Spleen (tissue), 11 donors: ENCODE measurements around the gene TRPM2. TPM values are rescaled to one million over a fixed set of nuclear protein-coding genes. Genes with fewer than 3 reads are reported as not detected.

ENCODE experiments used
- DNase-seq: peaks from one replicate; pipeline ENCODE4 v3.0.0-alpha.2; 2020
- H3K27ac ChIP-seq, 8 donors: fragments of 200-600 bp; sonication (generic) in 7 of 8; 1 replicate in 4 of 8; 2 replicates in 4 of 8; pipeline versions ENCODE4 v1.5.0 to v1.8.0; 2016 to 2021; ENCODE audit warnings: inconsistent platforms in 4 of 8, mild to moderate bottlenecking in 4 of 8, moderate library complexity in 1 of 8
- H3K27me3 ChIP-seq, 7 donors: fragments of 200-600 bp; sonication (generic) in 6 of 7; replicated peaks in 1 of 7; 1 replicate in 4 of 7; 2 replicates in 3 of 7; pipeline versions ENCODE4 v1.5.0 to v1.8.0; 2016 to 2021; ENCODE audit warnings: inconsistent platforms in 3 of 7, mild to moderate bottlenecking in 1 of 7
- H3K36me3 ChIP-seq, 6 donors: fragments of 200-600 bp; sonication (generic) in 5 of 6; 1 replicate in 4 of 6; 2 replicates in 2 of 6; pipeline versions ENCODE4 v1.5.0 to v1.8.0; 2016 to 2021; ENCODE audit warnings: inconsistent platforms in 2 of 6
- H3K4me1 ChIP-seq, 6 donors: fragments of 200-600 bp; sonication (generic) in 5 of 6; 1 replicate in 3 of 6; 2 replicates in 3 of 6; pipeline versions ENCODE4 v1.5.0 to v1.8.0; 2016 to 2021; ENCODE audit warnings: inconsistent platforms in 3 of 6
- H3K4me3 ChIP-seq, 8 donors: fragments of 200-600 bp; sonication (generic) in 7 of 8; 1 replicate in 4 of 8; 2 replicates in 4 of 8; pipeline versions ENCODE4 v1.5.0 to v1.8.0; 2016 to 2021; ENCODE audit warnings: inconsistent platforms in 4 of 8, mild to moderate bottlenecking in 4 of 8, moderate library complexity in 2 of 8
- H3K9me3 ChIP-seq, 8 donors: fragments of 200-600 bp; sonication (generic) in 7 of 8; 1 replicate in 4 of 8; 2 replicates in 4 of 8; pipeline versions ENCODE4 v1.5.0 to v1.8.0; 2016 to 2021; ENCODE audit warnings: inconsistent platforms in 4 of 8
- CTCF ChIP-seq, 11 experiments: fragments of 200-600 bp in 7 of 11; fragments of 450-650 bp in 4 of 11; sonication (generic) in 4 of 11; IDR thresholded peaks in 8 of 11; conservative IDR thresholded peaks in 3 of 11; 1 replicate in 7 of 11; 2 replicates in 4 of 11; pipeline versions ENCODE4 v1.4.0 to v1.8.0; 2016 to 2021; ENCODE audit warnings: antibody characterized with exemption in 11 of 11, inconsistent platforms in 4 of 11, mild to moderate bottlenecking in 1 of 11
- POLR2A ChIP-seq, 3 donors: fragments of 450-650 bp; IDR thresholded peaks; one replicate each; pipeline ENCODE4 v1.5.1; 2017; ENCODE audit warnings: antibody characterized with exemption in 3 of 3, mild to moderate bottlenecking in 1 of 3
- POLR2AphosphoS5 ChIP-seq, 3 donors: sonication (generic); formaldehyde crosslinking; IDR thresholded peaks; one replicate each; pipeline ENCODE4 v1.5.1; 2017; ENCODE audit warnings: antibody characterized with exemption in 3 of 3
- WGBS, 5 donors: extraction: QIAGEN DNeasy Blood & Tissue Kit in 3 of 5; methylation state at CpG; one replicate each; pipeline versions ENCODE4 v1.1.5 to v1.1.7; 2013 to 2018; 5-methylcytosine and 5-hydroxymethylcytosine counted together
- intact Hi-C: fragments of 100-400 bp; cut with DNase I; formaldehyde crosslinking; loops from one replicate; pipeline ENCODE4 v1.15.0; 2023; ENCODE audit warnings: low total_unique reads
- polyA plus RNA-seq, 3 donors: library from polyadenylated mRNA; stranded (reverse); fragments of 200-250 nt; gene quantifications; one replicate each; pipeline ENCODE4 v1.2.1, GENCODE V29; 2013
- total RNA-seq, 7 donors: library from RNA; depleted of rRNA in 3 of 7; stranded (reverse); fragments of >200 nt in 3 of 7; fragmentation: NEBNext Ultra II Directional in 4 of 7; extraction: Animal tissue kit (Norgen Biotek cat#: 25700) in 4 of 7; gene quantifications; one replicate each; pipeline versions ENCODE4 v1.1.0 to v1.2.1, GENCODE V29; 2016 to 2021
- donor health status: healthy with polysubstance abuse.
- donor health status: DM: no; HTN: no; CAD: no; lungs with moderate emphysema.
- donor health status: DM: no; HTN: no; CAD: no.
- donor health status: Bipolar disorder and iron deficiency.
- donor health status: healthy.
- donor health status: DM: no; HTN: no; CAD: no.
- donor health status: DM: yes; HTN: yes; CAD: no.

Gene TRPM2
- total and polyA plus RNA-seq, 10 donors: 10.4 to 44.1 (median 23.3) TPM

- no peaks in the 10 kb centered on the region for H3K27me3 ChIP-seq
- no peak for TF ChIP-seq POLR2A (IDR thresholded peaks at IDR 0.05)
- peak in 1 of 3 donors; percentile 13 for TF ChIP-seq POLR2AphosphoS5 (IDR thresholded peaks at IDR 0.05)
- intact Hi-C loops: no loop called here
- peaks cover 0 to under 1% (median 0%) of the 10 kb centered on the region in 6 donors for H3K4me1 ChIP-seq
- DNase-seq: no peak
- H3K27ac ChIP-seq: no peak overlapping the region
- H3K9me3 ChIP-seq: no peaks in the 10 kb centered on the region
- H3K4me3 ChIP-seq: no peak overlapping the region
- WGBS, 5 donors: 94 to 98% (median 96%) methylated on average over 7 to 23 of the region's 23 CpGs
- peaks cover 2 to 100% (median 97%) of the 10 kb centered on the region in 6 donors for H3K36me3 ChIP-seq
Observed at GRCh38 chr21:44321846-44322450, 31.5 kb upstream of the TRPM2 start.

- Histone ChIP-seq H3K27ac (no peak overlapping the region), H3K36me3 (peaks cover 2 to 100% (median 95%) of the 10 kb centered on the region in 6 donors), H3K4me1 (peaks cover 0 to 9% (median 0%) of the 10 kb centered on the region in 6 donors), H3K27me3 (no peaks in the 10 kb centered on the region), H3K9me3 (no peaks in the 10 kb centered on the region), H3K4me3 (no peak overlapping the region)
- intact Hi-C loops: no loop called here
- WGBS, 5 donors: 89 to 95% (median 93%) methylated on average over 15 to 38 of the region's 38 CpGs
- no peak for TF ChIP-seq POLR2A (IDR thresholded peaks at IDR 0.05)
- TF ChIP-seq CTCF (IDR thresholded peaks at IDR 0.05 in 8 of 11, conservative IDR thresholded peaks at IDR 0.05 in 3 of 11): no peak
- TF ChIP-seq POLR2AphosphoS5 (IDR thresholded peaks at IDR 0.05): no peak
- DNase-seq: no peak
Observed at GRCh38 chr21:44322621-44323325, 30.6 kb upstream of the TRPM2 start.

GRCh38 chr21:44323591-44323990 lies 29.8 kb upstream of the TRPM2 start:
- Histone ChIP-seq H3K27ac (no peak overlapping the region), H3K36me3 (peaks cover 0 to 99% (median 87%) of the 10 kb centered on the region in 6 donors), H3K27me3 (no peaks in the 10 kb centered on the region), H3K4me3 (no peak overlapping the region), H3K4me1 (peaks cover 0 to 11% (median 0%) of the 10 kb centered on the region in 6 donors), H3K9me3 (no peaks in the 10 kb centered on the region)
- 89 to 94% (median 91%) methylated on average over 8 to 20 of the region's 20 CpGs for WGBS, 5 donors
- intact Hi-C loops: no loop called here
- DNase-seq: no peak
- no peak for TF ChIP-seq POLR2A (IDR thresholded peaks at IDR 0.05)
- TF ChIP-seq POLR2AphosphoS5 (IDR thresholded peaks at IDR 0.05): peak in 2 of 3 donors; percentile 16 to 56

GRCh38 chr21:44324106-44324853 lies 29.1 kb upstream of the TRPM2 start:
- Histone ChIP-seq H3K9me3 (no peaks in the 10 kb centered on the region), H3K36me3 (peaks cover 0 to 92% (median 81%) of the 10 kb centered on the region in 6 donors), H3K27ac (no peak overlapping the region), H3K4me1 (peaks cover 0 to 11% (median 0%) of the 10 kb centered on the region in 6 donors), H3K4me3 (no peak overlapping the region), H3K27me3 (no peaks in the 10 kb centered on the region)
- 94 to 99% (median 95%) methylated on average over 13 to 37 of the region's 37 CpGs for WGBS, 5 donors
- DNase-seq: no peak
- TF ChIP-seq POLR2A (IDR thresholded peaks at IDR 0.05) (no peak), CTCF (IDR thresholded peaks at IDR 0.05 in 8 of 11, conservative IDR thresholded peaks at IDR 0.05 in 3 of 11) (no peak), POLR2AphosphoS5 (IDR thresholded peaks at IDR 0.05) (peak in 1 of 3 donors; percentile 2)
- intact Hi-C loops: no loop called here

GRCh38 chr21:44324854-44325107 lies 28.6 kb upstream of the TRPM2 start:
- no peaks in the 10 kb centered on the region for H3K9me3 ChIP-seq
- no peak overlapping the region for H3K27ac ChIP-seq
- H3K4me3 ChIP-seq: no peak overlapping the region
- H3K27me3 ChIP-seq: no peaks in the 10 kb centered on the region
- WGBS, 5 donors: 91 to 100% (median 97%) methylated on average over 2 to 11 of the region's 11 CpGs
- peaks cover 0 to 11% (median 0%) of the 10 kb centered on the region in 6 donors for H3K4me1 ChIP-seq
- DNase-seq: no peak
- TF ChIP-seq CTCF (IDR thresholded peaks at IDR 0.05 in 8 of 11, conservative IDR thresholded peaks at IDR 0.05 in 3 of 11) (no peak), POLR2A (IDR thresholded peaks at IDR 0.05) (no peak), POLR2AphosphoS5 (IDR thresholded peaks at IDR 0.05) (peak in 1 of 3 donors; percentile 42)
- H3K36me3 ChIP-seq: peaks cover 0 to 92% (median 76%) of the 10 kb centered on the region in 6 donors
- intact Hi-C loops: no loop called here
